Left cardiac atrium (tissue), 4 donors: ENCODE data around the gene FBXL7. TPM values are rescaled to one million over a fixed set of nuclear protein-coding genes. Genes with fewer than 3 reads are reported as not detected.
A peak's percentile ranks its signal among the peaks of the same experiment; 100 is the strongest.

Experiments
- ATAC-seq, 2 donors: fragments of 200-7000 bp; cut with Tn5 transposase; one replicate each; pipeline ENCODE4 v1.9.1; 2020; ENCODE audit warnings: mild to moderate bottlenecking in 2 of 2, moderate library complexity in 2 of 2
- DNase-seq: peaks from one replicate; pipeline ENCODE4 v3.0.0-alpha.2; 2020
- intact Hi-C, 2 donors: fragments of 100-400 bp; cut with DNase I; formaldehyde crosslinking; loops; one replicate each; pipeline versions ENCODE4 v1.14.1 to v1.15.1; 2022 to 2023
- total RNA-seq, 2 donors: library from RNA; stranded (reverse); fragmentation: NEBNext Ultra II Directional; extraction: Animal tissue kit (Norgen Biotek cat#: 25700); gene quantifications; one replicate each; pipeline ENCODE4 v1.2.1, GENCODE V29; 2021
- donor health status: DM: no; HTN: yes; CAD: no.
- donor health status: DM: no; HTN: yes; CAD: no; lungs with severe emphysema.
- donor health status: DM: yes; HTN: yes; CAD: no.
- donor health status: Dilated cardiomyopathy.

Gene FBXL7
- total RNA-seq, 2 donors from 2014 or later, result 18.1 to 19.8 TPM

DNA sequence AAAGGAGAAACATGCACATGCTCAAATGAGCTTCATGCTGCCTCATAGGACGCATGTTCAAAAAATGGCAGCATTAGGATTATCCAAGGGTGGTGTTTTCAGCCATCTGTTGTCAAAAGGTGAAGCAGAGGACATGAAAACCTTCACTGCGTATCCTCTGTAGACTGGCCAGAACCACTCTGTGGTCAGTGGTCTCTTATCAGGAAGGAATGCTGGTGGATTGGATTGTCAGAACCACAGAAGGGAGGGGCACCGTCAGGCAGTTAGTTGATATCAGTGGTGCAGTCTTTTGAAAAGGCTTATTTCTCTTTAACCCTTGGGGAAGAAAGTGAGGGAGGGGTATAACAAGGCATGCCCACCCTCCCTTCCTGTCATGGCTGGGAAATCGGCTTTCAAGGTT, 100.1 kb downstream of the FBXL7 start:
- intact Hi-C loops, result no loop called here
- ATAC-seq (peak in 1 of 2 donors; percentile 45), DNase-seq (no peak)

- intact Hi-C loops, result no loop called here
- no peak for ATAC-seq
- no peak for DNase-seq
Observed at GRCh38 chr5:15601274-15601673, 101.3 kb downstream of the FBXL7 start.

GRCh38 chr5:15601853-15602252, 101.9 kb downstream of the FBXL7 start:
- ATAC-seq (peak in 1 of 2 donors; percentile 37), DNase-seq (no peak)
- intact Hi-C loops, result no loop called here

DNA sequence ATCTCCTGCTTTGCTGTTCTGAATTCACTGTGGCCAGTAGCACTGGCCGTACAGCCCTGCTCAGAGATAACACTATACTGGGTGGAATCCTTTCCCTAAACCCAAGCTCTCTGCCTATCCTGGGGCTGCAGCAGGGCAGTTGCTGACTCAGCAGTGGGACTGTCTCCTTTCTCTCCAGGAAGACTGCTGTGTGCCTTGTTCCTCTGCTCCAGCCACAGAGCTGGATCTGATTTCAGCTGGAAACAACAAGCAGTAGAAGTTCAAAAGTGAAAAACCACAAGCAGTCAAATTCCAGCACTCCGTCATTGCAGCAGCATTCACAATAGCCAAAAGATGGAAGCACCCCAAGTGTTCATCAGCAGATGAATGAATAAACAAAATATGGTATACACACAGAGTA, 105.0 kb downstream of the FBXL7 start:
- intact Hi-C loops, result no loop called here

DNA sequence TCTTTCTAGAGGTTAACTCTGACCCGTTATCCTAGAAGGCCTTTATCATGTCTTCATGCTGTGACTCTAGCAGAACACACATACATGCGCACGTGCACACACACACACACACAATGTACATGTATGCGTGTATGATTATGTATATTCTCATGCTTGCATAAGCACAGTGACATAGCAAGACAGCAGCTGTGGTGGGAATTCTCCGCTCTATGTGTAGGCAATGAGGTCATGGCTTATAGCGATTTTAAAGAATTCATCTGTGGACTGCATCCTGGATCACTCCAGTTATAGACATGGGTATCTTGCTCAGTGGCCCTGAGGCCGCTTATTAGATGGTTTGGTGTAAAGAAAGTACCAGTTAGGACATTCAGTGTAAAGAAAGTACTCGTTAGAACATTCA, 106.2 kb downstream of the FBXL7 start:
- ATAC-seq (no peak), DNase-seq (no peak)
- intact Hi-C loops, result no loop called here

More for the DNA sequence above, 105.0 kb downstream of the FBXL7 start:
- ATAC-seq (no peak), DNase-seq (no peak)

GRCh38 chr5:15607076-15607475, 107.1 kb downstream of the FBXL7 start:
- DNase-seq (no peak), ATAC-seq (no peak)
- intact Hi-C loops, result no loop called here

DNA sequence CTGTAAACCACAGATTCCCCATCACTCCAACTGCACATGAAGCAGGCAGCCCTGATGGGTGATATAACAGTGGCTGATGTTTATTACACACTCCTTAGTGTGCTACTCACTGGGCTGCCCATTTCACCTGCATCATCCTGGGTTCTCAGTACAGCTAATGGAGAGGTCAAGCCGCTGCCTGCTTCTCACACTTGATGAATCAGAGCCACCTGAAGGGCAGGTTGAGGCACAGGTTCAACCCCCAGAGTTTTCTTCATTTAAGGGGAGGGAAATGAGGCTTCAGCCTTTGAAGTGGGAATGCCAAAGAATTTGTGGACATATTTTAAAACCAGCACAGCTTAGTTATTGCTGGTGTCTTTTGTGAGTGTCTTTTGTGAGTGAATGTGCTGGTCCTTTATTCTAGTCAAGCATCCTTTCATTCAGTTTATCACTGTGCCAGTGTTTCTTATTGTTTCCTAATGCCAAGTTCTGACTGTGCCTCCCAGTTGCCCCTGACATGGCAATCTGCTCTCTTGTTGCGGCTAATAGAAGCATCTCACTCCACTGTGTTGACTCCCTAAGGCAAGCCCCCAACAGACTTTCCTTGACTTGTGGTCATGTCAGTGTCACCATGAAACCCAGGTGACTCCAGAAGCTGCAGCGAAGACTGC, 109.2 kb downstream of the FBXL7 start:
- DNase-seq, result no peak
- ATAC-seq, result no peak
- intact Hi-C loops, result no loop called here

DNA sequence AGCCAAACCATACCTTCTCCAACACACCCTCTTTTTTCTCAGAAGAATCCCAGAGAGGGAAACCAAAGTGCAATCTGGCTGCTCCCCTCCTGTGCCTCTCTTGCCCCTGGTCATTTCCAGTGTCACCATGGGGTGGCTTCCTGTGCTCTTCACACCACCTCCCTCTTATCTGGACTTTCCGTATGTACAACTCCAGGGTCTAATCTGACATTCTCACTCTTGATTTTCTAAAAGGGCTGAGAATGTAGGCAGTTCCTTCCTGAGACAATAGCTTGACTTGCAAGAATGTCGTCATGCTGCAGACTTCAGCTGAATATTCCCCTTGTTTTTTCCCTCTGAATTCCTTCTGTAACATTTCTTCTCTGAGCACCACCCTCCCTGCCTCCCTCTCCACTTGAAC, 110.2 kb downstream of the FBXL7 start:
- DNase-seq (no peak), ATAC-seq (no peak)
- intact Hi-C loops, result no loop called here

GRCh38 chr5:15611008-15611407, 111.0 kb downstream of the FBXL7 start:
- DNase-seq (no peak), ATAC-seq (no peak)
- intact Hi-C loops, result no loop called here

DNA sequence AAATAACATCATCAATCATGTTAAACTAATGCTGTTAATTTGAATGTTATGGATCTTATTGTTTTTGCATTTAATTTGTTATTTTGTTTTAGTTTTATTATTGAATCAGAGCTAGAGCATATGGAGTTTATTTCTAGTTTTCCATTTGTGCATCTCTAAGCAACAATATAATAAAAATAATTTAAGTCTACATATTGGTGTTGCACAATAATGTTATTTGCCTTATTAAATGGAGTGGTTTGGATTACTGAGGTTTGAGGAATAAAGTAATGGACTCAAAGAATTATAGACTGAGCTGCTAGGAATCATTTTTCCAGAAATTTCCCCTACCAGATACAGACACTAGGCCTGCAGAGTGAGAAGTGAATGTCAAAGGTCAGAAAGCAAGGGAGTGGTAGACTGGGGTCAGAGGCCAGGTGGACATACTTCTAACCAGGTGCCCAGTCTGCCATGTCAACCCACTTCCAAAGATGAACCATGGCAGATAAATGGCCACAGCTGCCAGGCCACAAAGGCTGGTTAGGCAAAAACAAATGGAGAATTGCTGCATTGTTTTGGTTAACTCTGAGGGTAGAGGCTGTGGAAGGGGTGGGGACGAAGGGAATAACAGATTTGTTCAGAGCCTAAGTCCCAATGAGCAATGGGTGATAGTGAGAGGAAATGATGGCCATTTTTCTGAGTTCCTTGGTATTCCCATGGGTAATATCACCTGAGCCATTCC, 113.1 kb downstream of the FBXL7 start:
- intact Hi-C loops, result no loop called here
- ATAC-seq (no peak), DNase-seq (no peak)

DNA sequence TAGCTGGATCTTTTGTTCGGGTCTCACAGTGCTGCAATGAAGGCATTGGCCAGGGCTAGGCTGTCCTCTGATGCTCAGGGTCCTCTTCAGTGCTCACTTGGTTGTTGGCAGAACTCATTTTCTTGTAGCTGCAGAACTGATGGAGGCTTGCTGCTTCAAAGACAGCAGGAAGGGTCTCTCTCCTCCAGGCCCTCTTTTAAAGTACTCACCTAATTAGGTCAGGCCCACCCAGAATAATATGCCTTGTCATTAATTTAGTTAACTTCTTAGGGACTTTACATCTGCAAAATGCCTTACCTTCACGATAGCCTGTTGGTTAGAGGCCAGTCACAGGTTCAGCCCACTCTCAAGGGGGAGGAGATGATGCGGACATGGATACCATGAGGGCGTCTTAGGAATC, 114.7 kb downstream of the FBXL7 start:
- DNase-seq, result no peak
- ATAC-seq, result no peak
- intact Hi-C loops, result no loop called here

- ATAC-seq, result no peak
- DNase-seq, result no peak
- intact Hi-C loops, result no loop called here
Observed at GRCh38 chr5:15615859-15616258, 115.9 kb downstream of the FBXL7 start.

DNA sequence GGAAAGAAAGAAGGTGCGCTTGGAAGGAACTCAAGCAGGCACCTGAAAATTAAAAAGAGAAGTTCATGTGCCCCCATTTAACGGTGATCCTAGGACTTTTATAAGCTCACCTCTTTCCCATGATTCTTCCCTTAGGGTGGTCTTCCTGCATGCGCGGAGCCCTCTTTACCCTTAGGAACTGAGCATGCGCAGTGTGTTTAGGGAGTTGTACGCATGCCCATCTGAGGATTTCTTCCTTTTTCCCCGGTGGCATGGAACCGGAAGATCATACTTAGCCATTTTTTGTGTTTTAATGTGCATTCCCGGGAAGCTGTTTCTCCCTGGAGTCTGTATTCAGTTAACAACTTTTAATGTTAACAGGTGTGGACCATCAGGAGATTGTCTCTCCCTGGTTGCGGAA, 119.0 kb downstream of the FBXL7 start:
- DNase-seq, result no peak
- ATAC-seq, result no peak
- intact Hi-C loops, result no loop called here

- intact Hi-C loops, result no loop called here
- DNase-seq (peak; percentile 53), ATAC-seq (peak in 1 of 2 donors; percentile 72)
Observed at GRCh38 chr5:15620501-15620900, 120.5 kb downstream of the FBXL7 start.

DNA sequence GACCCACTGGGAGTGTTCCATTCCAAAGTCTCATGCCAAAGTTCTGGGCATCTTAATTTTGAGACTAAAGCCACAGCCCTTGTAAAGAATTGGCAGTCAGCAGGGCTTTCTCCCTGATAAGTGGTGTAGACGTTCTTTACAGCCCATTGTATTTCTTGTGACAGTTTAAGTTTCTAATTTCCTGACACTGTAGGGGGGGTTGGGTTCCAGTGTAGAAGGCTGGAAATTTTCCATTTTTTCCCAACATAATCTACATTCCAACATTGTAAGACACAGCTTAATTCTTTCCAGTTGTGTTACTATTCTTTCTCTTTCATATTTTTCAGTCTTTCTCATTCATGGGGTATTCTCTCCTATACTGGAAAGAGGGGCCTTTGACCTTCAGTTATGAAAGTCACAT, 121.1 kb downstream of the FBXL7 start:
- intact Hi-C loops, result no loop called here
- peak in 1 of 2 donors; percentile 23 for ATAC-seq
- no peak for DNase-seq

DNA sequence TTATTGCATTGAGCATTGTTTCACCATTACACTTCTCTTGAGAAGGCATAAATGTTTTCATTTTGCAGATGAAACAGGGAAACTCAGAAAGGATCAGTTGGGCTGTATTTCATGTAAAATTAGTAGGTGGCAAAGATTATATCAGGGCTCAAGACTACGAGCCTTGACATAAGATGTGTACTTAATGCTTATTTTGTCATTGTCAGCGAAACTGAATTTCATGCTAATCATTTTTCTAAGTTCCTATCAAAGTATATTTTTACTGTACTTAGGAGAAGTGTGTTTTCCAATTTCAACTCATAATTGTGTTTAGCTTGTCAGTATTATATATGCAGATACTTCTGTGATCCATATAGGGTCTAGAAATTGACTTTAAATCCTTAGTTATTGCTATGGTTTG, 123.8 kb downstream of the FBXL7 start:
- ATAC-seq, result no peak
- intact Hi-C loops, result no loop called here

DNA sequence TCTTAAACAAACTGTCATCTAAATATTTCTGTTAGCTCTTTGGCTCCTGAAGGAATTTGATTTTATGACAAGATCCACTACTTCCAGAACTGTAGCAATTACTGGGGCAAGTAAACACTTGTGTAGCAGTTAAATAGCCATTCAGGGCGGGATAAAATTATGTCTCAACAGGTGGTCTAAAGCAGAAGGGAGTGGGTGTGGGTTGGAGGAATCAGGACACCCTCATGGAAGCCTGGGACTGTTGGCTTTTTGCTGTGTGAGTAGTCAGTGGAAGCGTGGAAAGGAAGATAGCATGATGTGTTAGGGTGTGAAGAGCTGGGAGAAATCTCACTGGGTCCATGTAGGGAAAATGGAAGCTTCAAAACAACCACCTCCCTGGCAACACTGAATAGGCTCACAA, 127.1 kb downstream of the FBXL7 start:
- DNase-seq, result no peak
- no peak for ATAC-seq

More for the DNA sequence above, 123.8 kb downstream of the FBXL7 start:
- no peak for DNase-seq

GRCh38 chr5:15627647-15628046, 127.7 kb downstream of the FBXL7 start:
- intact Hi-C loops, result no loop called here
- no peak for ATAC-seq

More for the DNA sequence above, 127.1 kb downstream of the FBXL7 start:
- intact Hi-C loops, result no loop called here

GRCh38 chr5:15630441-15630840, 130.5 kb downstream of the FBXL7 start:
- ATAC-seq (no peak), DNase-seq (no peak)
- intact Hi-C loops, result no loop called here

More at GRCh38 chr5:15627647-15628046, 127.7 kb downstream of the FBXL7 start:
- no peak for DNase-seq

DNA sequence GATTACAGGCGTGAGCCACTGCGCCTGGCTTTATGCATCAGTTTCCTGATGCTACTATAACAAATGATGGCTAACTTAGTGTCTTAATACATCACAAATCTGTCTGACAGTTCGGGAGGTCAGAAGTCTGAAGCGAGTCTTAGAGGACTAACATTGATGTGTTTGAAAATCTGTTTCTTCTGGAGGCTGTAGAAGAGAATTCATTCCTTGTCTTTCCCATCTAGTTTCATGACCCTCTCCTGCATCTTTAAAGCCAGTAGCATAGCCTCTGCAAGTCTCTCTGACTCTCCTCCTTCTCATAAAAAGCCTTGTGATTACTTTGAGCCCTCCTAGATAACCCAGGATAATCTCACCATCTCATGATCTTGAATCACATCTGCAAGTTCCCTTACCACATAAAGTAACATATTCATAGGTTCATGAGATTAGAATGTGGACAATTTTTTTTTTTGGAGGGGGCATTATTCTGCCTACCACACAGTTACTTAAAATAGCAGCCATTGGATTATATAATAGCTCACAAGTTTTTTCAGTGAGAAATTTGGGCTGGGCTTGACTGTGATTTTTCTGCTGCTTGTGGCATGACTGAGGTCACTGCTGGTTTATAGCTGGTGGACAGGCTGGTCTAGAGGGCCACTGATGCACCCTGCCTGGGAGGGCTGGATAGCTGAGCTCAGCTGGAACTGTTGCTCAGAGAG, 134.8 kb downstream of the FBXL7 start:
- ATAC-seq (peak; percentile 44 to 57), DNase-seq (no peak)
- intact Hi-C loops, result no loop called here

- intact Hi-C loops, result no loop called here
- ATAC-seq (no peak), DNase-seq (no peak)
Observed at GRCh38 chr5:15635289-15635616, 135.3 kb downstream of the FBXL7 start.
